Neural cell (in vitro differentiated cells): Measurements from ENCODE around the gene TROAP. TPM values are rescaled to one million over a fixed set of nuclear protein-coding genes. Genes with fewer than 3 reads are reported as not detected.

ENCODE experiments used
- H2AFZ ChIP-seq: fragments of 200-600, 300-800 bp; sonication (generic), shearing (Covaris generic); 2 replicates; pipeline ENCODE4 v1.6.0; 2014; ENCODE audit warnings: low read depth, mild to moderate bottlenecking, antibody characterized with exemption, low read length, moderate library complexity
- H3F3A ChIP-seq: fragments of 200-600 bp; shearing (Covaris generic); 2 replicates; pipeline ENCODE4 v1.6.1; 2016; ENCODE audit warnings: mild to moderate bottlenecking, moderate library complexity, mixed read lengths, antibody characterized with exemption, low read length; ENCODE audit not compliant: insufficient read depth, poor library complexity, severe bottlenecking
- H3K27ac ChIP-seq: fragments of 200-600, 300-800 bp; sonication (generic), shearing (Covaris generic); 2 replicates; pipeline ENCODE4 v1.5.1; 2014; ENCODE audit warnings: mild to moderate bottlenecking, low read length, moderate library complexity
- H3K27me3 ChIP-seq: fragments of 300-800, 200-600 bp; sonication (generic), shearing (Covaris generic); 2 replicates; pipeline ENCODE4 v1.6.0; 2014; ENCODE audit warnings: mild to moderate bottlenecking, low read depth, low read length, moderate library complexity; ENCODE audit not compliant: insufficient read depth
- H3K36me3 ChIP-seq: fragments of 300-800, 200-600 bp; sonication (generic), shearing (Covaris generic); 2 replicates; pipeline ENCODE4 v1.5.1; 2014; ENCODE audit warnings: mild to moderate bottlenecking, antibody characterized with exemption, low read length, moderate library complexity; ENCODE audit not compliant: insufficient read depth
- H3K4me2 ChIP-seq: fragments of 300-800, 200-600 bp; sonication (generic), shearing (Covaris generic); 2 replicates; pipeline ENCODE4 v1.6.0; 2014; ENCODE audit warnings: mild to moderate bottlenecking, low read length
- H3K4me3 ChIP-seq: fragments of 300-800, 200-600 bp; sonication (generic), shearing (Covaris generic); 2 replicates; pipeline ENCODE4 v1.5.1; 2014; ENCODE audit warnings: mild to moderate bottlenecking, low read length, moderate library complexity
- H3K79me2 ChIP-seq: fragments of 200-600 bp; shearing (Covaris generic); replicated peaks from 2 replicates; pipeline ENCODE4 v1.6.0; 2014; ENCODE audit warnings: mild to moderate bottlenecking, low read length, moderate library complexity; ENCODE audit not compliant: insufficient read depth
- H3K9ac ChIP-seq: fragments of 300-800, 200-600 bp; sonication (generic), shearing (Covaris generic); 2 replicates; pipeline ENCODE4 v1.6.1; 2016; ENCODE audit warnings: mild to moderate bottlenecking, low read length, mixed read lengths
- H3K9me2 ChIP-seq: fragments of 200-600 bp; shearing (Covaris generic); 2 replicates; pipeline ENCODE4 v1.6.1; 2016; ENCODE audit warnings: mild to moderate bottlenecking, low read length, mixed read lengths; ENCODE audit not compliant: insufficient read depth
- H3K9me3 ChIP-seq: fragments of 200-600, 300-800 bp; sonication (generic), shearing (Covaris generic); 2 replicates; pipeline ENCODE4 v1.6.1; 2016; ENCODE audit warnings: mild to moderate bottlenecking, mixed run types, low read length, moderate library complexity, mixed read lengths
- H4K20me1 ChIP-seq: fragments of 200-600 bp; shearing (Covaris generic); 2 replicates; pipeline ENCODE4 v1.6.1; 2016; ENCODE audit warnings: mild to moderate bottlenecking, mixed run types; ENCODE audit not compliant: insufficient read depth
- EP300 ChIP-seq: fragments of 450-650 bp; conservative IDR thresholded peaks from 2 replicates; pipeline ENCODE4 v1.6.1; 2014; ENCODE audit warnings: antibody characterized with exemption, mild to moderate bottlenecking, moderate library complexity; ENCODE audit not compliant: poor library complexity, severe bottlenecking
- EZH2 ChIP-seq: fragments of 200-600, 300-800 bp; shearing (Covaris generic), sonication (generic); IDR thresholded peaks from 2 replicates; pipeline ENCODE4 v1.6.1; 2014; ENCODE audit warnings: antibody characterized with exemption, low read length, borderline replicate concordance, mild to moderate bottlenecking; ENCODE audit not compliant: insufficient read depth, poor library complexity, severe bottlenecking
- MXI1 ChIP-seq: fragments of 450-650 bp; conservative IDR thresholded peaks from 2 replicates; pipeline ENCODE4 v1.6.1; 2014; ENCODE audit warnings: antibody characterized with exemption, mild to moderate bottlenecking; ENCODE audit not compliant: poor library complexity, severe bottlenecking
- POLR2AphosphoS5 ChIP-seq: IDR thresholded peaks from 2 replicates; pipeline ENCODE4 v1.6.1; 2012
- RAD21 ChIP-seq: fragments of 450-650 bp; conservative IDR thresholded peaks from 2 replicates; pipeline ENCODE4 v1.6.1; 2014; ENCODE audit warnings: antibody characterized with exemption, mild to moderate bottlenecking, moderate library complexity
- SMC3 ChIP-seq: fragments of 450-650 bp; conservative IDR thresholded peaks from 2 replicates; pipeline ENCODE4 v1.6.1; 2014; ENCODE audit warnings: antibody characterized with exemption, mild to moderate bottlenecking, moderate library complexity; ENCODE audit not compliant: poor library complexity
- TAF1 ChIP-seq: IDR thresholded peaks from 2 replicates; pipeline ENCODE4 v1.6.1; 2012; ENCODE audit warnings: low read depth
- polyA plus RNA-seq: library from polyadenylated mRNA; depleted of rRNA; stranded (reverse); fragments of >200 nt; gene quantifications from 2 replicates; pipeline ENCODE4 v1.2.3, GENCODE V29; 2014
- TF ChIP-seq, protein P1 (sequence below): IDR thresholded peaks from 2 replicates; pipeline ENCODE4 v1.6.1; 2012; ENCODE audit warnings: borderline replicate concordance
- TF ChIP-seq, protein P2 (sequence below): fragments of 450-650 bp; IDR thresholded peaks from 2 replicates; pipeline ENCODE4 v1.5.1; 2014; ENCODE audit warnings: antibody characterized with exemption, mild to moderate bottlenecking, moderate library complexity; ENCODE audit not compliant: poor library complexity, severe bottlenecking

The TROAP gene
- polyA plus RNA-seq, 1 donor from 2014 or later: 1.3 TPM

DNA sequence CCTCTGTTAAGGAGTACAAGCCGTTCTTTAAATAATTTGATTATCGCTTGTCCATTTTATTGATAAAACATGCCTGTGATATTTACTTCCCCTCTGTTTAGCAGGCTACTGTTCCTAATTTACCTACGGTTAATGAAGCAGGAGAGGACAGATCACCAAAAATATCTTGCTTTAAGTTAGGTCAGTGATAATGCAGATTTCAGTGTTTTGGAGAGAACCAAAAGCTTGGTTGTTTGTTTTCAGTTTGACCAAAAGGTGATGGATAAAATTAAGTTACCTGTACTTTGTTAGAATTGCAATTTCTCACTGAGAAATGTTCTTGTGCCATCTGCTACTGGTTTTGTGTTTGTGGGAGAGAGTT is 45.2 kb downstream of the TROAP start:
- Histone ChIP-seq H3K79me2 (peaks cover 48% of the 10 kb centered on the region), H3K9me3 (no peaks in the 10 kb centered on the region), H3K9me2 (no peaks in the 10 kb centered on the region), H3K27me3 (no peaks in the 10 kb centered on the region), H2AFZ (no peak overlapping the region), H3K4me2 (peak overlapping the region; percentile 87), H3F3A (no peaks in the 10 kb centered on the region), H3K27ac (peak overlapping the region; percentile 93), H3K9ac (peak overlapping the region; percentile 94), H3K4me3 (peak overlapping the region; percentile 94), H4K20me1 (no peaks in the 10 kb centered on the region), H3K36me3 (no peaks in the 10 kb centered on the region)
- TF ChIP-seq POLR2AphosphoS5 (no peak), EP300 (no peak), RAD21 (no peak), TAF1 (no peak), EZH2 (no peak), SMC3 (no peak), MXI1 (no peak)
- TF ChIP-seq, protein P1, sequence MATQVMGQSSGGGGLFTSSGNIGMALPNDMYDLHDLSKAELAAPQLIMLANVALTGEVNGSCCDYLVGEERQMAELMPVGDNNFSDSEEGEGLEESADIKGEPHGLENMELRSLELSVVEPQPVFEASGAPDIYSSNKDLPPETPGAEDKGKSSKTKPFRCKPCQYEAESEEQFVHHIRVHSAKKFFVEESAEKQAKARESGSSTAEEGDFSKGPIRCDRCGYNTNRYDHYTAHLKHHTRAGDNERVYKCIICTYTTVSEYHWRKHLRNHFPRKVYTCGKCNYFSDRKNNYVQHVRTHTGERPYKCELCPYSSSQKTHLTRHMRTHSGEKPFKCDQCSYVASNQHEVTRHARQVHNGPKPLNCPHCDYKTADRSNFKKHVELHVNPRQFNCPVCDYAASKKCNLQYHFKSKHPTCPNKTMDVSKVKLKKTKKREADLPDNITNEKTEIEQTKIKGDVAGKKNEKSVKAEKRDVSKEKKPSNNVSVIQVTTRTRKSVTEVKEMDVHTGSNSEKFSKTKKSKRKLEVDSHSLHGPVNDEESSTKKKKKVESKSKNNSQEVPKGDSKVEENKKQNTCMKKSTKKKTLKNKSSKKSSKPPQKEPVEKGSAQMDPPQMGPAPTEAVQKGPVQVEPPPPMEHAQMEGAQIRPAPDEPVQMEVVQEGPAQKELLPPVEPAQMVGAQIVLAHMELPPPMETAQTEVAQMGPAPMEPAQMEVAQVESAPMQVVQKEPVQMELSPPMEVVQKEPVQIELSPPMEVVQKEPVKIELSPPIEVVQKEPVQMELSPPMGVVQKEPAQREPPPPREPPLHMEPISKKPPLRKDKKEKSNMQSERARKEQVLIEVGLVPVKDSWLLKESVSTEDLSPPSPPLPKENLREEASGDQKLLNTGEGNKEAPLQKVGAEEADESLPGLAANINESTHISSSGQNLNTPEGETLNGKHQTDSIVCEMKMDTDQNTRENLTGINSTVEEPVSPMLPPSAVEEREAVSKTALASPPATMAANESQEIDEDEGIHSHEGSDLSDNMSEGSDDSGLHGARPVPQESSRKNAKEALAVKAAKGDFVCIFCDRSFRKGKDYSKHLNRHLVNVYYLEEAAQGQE: no peak
- TF ChIP-seq, protein P2, sequence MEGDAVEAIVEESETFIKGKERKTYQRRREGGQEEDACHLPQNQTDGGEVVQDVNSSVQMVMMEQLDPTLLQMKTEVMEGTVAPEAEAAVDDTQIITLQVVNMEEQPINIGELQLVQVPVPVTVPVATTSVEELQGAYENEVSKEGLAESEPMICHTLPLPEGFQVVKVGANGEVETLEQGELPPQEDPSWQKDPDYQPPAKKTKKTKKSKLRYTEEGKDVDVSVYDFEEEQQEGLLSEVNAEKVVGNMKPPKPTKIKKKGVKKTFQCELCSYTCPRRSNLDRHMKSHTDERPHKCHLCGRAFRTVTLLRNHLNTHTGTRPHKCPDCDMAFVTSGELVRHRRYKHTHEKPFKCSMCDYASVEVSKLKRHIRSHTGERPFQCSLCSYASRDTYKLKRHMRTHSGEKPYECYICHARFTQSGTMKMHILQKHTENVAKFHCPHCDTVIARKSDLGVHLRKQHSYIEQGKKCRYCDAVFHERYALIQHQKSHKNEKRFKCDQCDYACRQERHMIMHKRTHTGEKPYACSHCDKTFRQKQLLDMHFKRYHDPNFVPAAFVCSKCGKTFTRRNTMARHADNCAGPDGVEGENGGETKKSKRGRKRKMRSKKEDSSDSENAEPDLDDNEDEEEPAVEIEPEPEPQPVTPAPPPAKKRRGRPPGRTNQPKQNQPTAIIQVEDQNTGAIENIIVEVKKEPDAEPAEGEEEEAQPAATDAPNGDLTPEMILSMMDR: no peak

DNA sequence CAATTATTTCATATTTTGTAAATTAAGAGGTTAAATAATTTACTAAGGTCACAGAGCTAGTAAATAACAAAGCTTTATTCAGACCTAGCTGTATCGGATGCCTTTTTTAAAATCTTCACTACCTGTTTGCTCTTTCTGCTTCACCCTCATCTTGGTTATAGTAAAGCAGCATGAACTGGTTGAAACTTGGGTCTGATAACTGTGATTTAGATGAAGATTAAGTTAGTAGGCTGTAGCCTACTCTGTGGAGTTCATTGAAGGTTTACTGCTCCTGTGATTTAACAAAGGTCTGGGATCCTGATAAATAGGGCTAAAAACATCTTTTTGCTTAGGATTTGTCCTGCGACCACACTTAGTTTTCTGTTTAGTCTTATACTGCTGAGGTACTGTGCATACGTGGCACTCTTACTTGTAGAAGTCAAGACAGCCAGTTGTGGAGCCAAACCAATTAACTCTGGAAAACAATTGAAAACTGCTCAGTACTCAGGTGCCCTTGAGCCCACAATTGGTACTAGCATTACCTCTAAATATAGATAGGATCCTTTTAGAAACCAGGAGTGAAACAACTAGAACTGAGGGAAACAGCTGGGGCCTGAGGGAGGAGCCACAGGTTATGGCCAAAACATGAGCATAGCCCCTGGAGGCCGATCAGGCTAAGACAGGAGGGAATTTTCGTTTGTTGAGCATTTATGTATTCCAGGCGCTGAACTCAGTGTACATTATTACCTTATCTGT is 46.5 kb downstream of the TROAP start:
- H3K27ac ChIP-seq: no peak overlapping the region
- no peak overlapping the region for H3K9ac ChIP-seq
- H3F3A ChIP-seq: no peaks in the 10 kb centered on the region
- peak overlapping the region; percentile 25 for H3K4me2 ChIP-seq
- peaks cover 52% of the 10 kb centered on the region for H3K79me2 ChIP-seq
- peak overlapping the region; percentile 94 for H3K4me3 ChIP-seq
- H3K27me3 ChIP-seq: no peaks in the 10 kb centered on the region
- TF ChIP-seq EP300: no peak
- no peak for TF ChIP-seq MXI1
- no peak for TF ChIP-seq RAD21
- TF ChIP-seq, protein P1: no peak
- TF ChIP-seq EZH2: no peak
- no peak for TF ChIP-seq TAF1
- TF ChIP-seq, protein P2: no peak
- no peak for TF ChIP-seq POLR2AphosphoS5
- TF ChIP-seq SMC3: no peak
- H2AFZ ChIP-seq: no peak overlapping the region
- H4K20me1 ChIP-seq: no peaks in the 10 kb centered on the region
- H3K9me2 ChIP-seq: no peaks in the 10 kb centered on the region
- no peaks in the 10 kb centered on the region for H3K9me3 ChIP-seq
- no peaks in the 10 kb centered on the region for H3K36me3 ChIP-seq
